ENCODE results near the gene CDH6.

CDH6 gene

DNA sequence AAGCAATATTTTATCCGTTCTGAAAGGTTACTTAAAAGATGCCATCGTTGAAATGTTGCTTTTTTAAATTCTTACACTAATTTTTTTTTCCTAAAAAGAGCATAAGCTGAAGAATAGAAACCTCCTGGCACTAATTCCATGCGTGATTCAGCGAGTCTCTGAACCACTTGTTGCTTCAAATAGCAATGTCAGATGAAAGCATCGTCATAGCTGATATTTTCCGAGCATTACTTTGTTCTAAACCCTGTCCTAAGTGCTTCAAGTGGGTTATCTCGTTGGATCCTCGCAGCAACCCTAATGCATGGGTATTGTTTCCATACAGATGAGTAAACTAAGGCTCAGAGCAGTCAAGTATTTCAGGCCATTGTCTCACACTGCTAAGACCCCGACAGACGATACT lies 79.7 kb downstream of the CDH6 start:
- TF ChIP-seq CTCF (IDR thresholded peaks at IDR 0.05) = no peak
- no peaks in the 10 kb centered on the region for H3K4me1 ChIP-seq
- H3K36me3 ChIP-seq (ENCODE audit: control insufficient read depth, insufficient read depth, low read length) = no peaks in the 10 kb centered on the region
- H3K27me3 ChIP-seq (ENCODE audit: control insufficient read depth, insufficient read depth, low read length) = no peaks in the 10 kb centered on the region
- no peak overlapping the region for H3K4me3 ChIP-seq (ENCODE audit: low read depth, low read length)
- no peak overlapping the region for H3K4me2 ChIP-seq (ENCODE audit: low read length)
- no peak overlapping the region for H2AFZ ChIP-seq
- H3K79me2 ChIP-seq = no peaks in the 10 kb centered on the region
- H3K27ac ChIP-seq = no peak overlapping the region
- H3K9ac ChIP-seq = no peak overlapping the region
- H3K9me3 ChIP-seq (ENCODE audit: control insufficient read depth, low read length) = no peaks in the 10 kb centered on the region

- H3K36me3 ChIP-seq (ENCODE audit: control insufficient read depth, insufficient read depth, low read length) = no peaks in the 10 kb centered on the region
- H3K79me2 ChIP-seq = no peaks in the 10 kb centered on the region
- no peak overlapping the region for H3K4me2 ChIP-seq (ENCODE audit: low read length)
- H3K4me3 ChIP-seq (ENCODE audit: low read depth, low read length) = no peak overlapping the region
- TF ChIP-seq CTCF (IDR thresholded peaks at IDR 0.05) = no peak
- no peaks in the 10 kb centered on the region for H3K9me3 ChIP-seq (ENCODE audit: control insufficient read depth, low read length)
- H3K9ac ChIP-seq = no peak overlapping the region
- H3K4me1 ChIP-seq = no peaks in the 10 kb centered on the region
- H3K27ac ChIP-seq = no peak overlapping the region
- no peaks in the 10 kb centered on the region for H3K27me3 ChIP-seq (ENCODE audit: control insufficient read depth, insufficient read depth, low read length)
- no peak overlapping the region for H2AFZ ChIP-seq
Observed at GRCh38 chr5:31273631-31274378, 80.3 kb downstream of the CDH6 start.

DNA sequence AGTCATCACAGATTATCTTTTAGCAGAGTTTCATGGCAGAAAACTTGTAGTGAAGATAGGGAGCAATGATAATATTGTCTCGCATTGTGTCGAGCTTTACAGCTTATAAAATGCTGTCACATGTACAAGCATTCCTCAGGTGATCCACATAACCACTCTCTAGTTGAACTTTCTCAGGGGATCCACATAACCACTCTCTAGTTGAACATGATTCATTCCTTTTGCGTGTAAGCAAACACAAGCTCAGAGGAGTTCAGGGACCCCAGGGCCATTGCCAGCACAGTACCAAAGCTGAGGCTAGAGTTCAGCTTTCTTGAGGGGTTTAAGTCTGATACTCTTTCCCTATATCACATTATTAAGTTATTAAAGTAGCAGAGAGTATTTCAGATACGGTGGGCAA lies 86.7 kb downstream of the CDH6 start:
- no peak overlapping the region for H3K9ac ChIP-seq
- H3K4me1 ChIP-seq = no peaks in the 10 kb centered on the region
- TF ChIP-seq CTCF (IDR thresholded peaks at IDR 0.05) = no peak
- no peaks in the 10 kb centered on the region for H3K27me3 ChIP-seq (ENCODE audit: control insufficient read depth, insufficient read depth, low read length)
- no peaks in the 10 kb centered on the region for H3K36me3 ChIP-seq (ENCODE audit: control insufficient read depth, insufficient read depth, low read length)
- H3K4me3 ChIP-seq (ENCODE audit: low read depth, low read length) = no peak overlapping the region
- no peak overlapping the region for H3K4me2 ChIP-seq (ENCODE audit: low read length)
- no peak overlapping the region for H3K27ac ChIP-seq
- H3K9me3 ChIP-seq (ENCODE audit: control insufficient read depth, low read length) = no peaks in the 10 kb centered on the region
- H2AFZ ChIP-seq = no peak overlapping the region
- H3K79me2 ChIP-seq = no peaks in the 10 kb centered on the region

GRCh38 chr5:31283326-31283725 lies 89.8 kb downstream of the CDH6 start:
- Histone ChIP-seq H3K9me3 (ENCODE audit: control insufficient read depth, low read length) (no peaks in the 10 kb centered on the region), H3K36me3 (ENCODE audit: control insufficient read depth, insufficient read depth, low read length) (no peaks in the 10 kb centered on the region), H3K27me3 (ENCODE audit: control insufficient read depth, insufficient read depth, low read length) (no peaks in the 10 kb centered on the region), H3K4me1 (no peaks in the 10 kb centered on the region), H3K27ac (no peak overlapping the region), H3K4me3 (ENCODE audit: low read depth, low read length) (no peak overlapping the region), H2AFZ (no peak overlapping the region), H3K9ac (no peak overlapping the region), H3K79me2 (no peaks in the 10 kb centered on the region), H3K4me2 (ENCODE audit: low read length) (no peak overlapping the region)
- TF ChIP-seq CTCF (IDR thresholded peaks at IDR 0.05) = no peak

- Histone ChIP-seq H2AFZ (no peak overlapping the region), H3K27ac (no peak overlapping the region), H3K4me2 (ENCODE audit: low read length) (no peak overlapping the region), H3K36me3 (ENCODE audit: control insufficient read depth, insufficient read depth, low read length) (no peaks in the 10 kb centered on the region), H3K4me3 (ENCODE audit: low read depth, low read length) (no peak overlapping the region), H3K9ac (no peak overlapping the region), H3K4me1 (no peaks in the 10 kb centered on the region), H3K9me3 (ENCODE audit: control insufficient read depth, low read length) (no peaks in the 10 kb centered on the region), H3K27me3 (ENCODE audit: control insufficient read depth, insufficient read depth, low read length) (no peaks in the 10 kb centered on the region), H3K79me2 (no peaks in the 10 kb centered on the region)
- no peak for TF ChIP-seq CTCF (IDR thresholded peaks at IDR 0.05)
Observed at GRCh38 chr5:31285025-31285424, 91.5 kb downstream of the CDH6 start.

Data from parathyroid adenoma (tissue), 2 donors.